22Rv1 (cell line): ENCODE results near the gene NFATC2.

Experiments
- ZFX ChIP-seq: fragments of 450-650 bp; IDR thresholded peaks from 2 replicates; pipeline ENCODE4 v1.6.1; 2017; ENCODE audit warnings: antibody characterized with exemption, borderline replicate concordance
- TF ChIP-seq, protein P1 (sequence below): fragments of 450-650 bp; IDR thresholded peaks from 2 replicates; pipeline ENCODE4 v1.5.1; 2017; ENCODE audit warnings: mild to moderate bottlenecking

DNA sequence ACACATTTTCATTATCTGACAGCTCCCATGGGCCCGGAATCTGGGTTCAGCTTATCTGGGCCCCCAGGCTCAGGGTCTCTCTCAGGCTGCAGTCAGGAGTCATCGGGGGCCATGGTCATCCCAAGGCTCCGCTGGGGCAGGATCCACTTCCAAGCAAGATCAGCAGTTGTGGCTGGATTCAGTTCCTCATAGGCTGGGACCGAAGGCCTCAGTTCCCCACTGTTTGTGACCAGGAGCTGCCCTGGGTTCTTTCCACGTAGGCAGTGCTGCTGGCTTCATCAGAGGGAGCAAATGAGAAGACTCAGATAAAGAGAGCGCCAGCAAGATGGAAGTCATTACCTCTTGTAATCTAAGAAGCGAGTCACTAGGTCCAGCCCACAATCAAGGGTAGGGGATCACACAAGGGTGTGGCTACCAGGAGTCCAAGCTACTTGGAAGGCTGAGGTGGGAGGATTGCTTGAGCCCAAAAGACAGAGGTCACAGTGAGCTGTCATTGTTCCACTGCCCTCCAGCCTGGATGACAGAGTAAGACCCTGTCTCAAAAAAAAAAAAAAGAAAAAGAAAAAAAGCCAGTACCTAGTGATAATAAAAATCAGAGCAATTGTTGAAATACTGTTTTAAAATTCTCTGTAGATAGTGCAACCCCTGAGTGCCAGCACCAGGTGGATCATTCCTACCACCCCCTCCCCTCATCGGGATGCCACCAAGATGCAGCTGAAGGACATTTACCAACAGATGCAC, 162.7 kb downstream of the NFATC2 start:
- TF ChIP-seq, protein P1, sequence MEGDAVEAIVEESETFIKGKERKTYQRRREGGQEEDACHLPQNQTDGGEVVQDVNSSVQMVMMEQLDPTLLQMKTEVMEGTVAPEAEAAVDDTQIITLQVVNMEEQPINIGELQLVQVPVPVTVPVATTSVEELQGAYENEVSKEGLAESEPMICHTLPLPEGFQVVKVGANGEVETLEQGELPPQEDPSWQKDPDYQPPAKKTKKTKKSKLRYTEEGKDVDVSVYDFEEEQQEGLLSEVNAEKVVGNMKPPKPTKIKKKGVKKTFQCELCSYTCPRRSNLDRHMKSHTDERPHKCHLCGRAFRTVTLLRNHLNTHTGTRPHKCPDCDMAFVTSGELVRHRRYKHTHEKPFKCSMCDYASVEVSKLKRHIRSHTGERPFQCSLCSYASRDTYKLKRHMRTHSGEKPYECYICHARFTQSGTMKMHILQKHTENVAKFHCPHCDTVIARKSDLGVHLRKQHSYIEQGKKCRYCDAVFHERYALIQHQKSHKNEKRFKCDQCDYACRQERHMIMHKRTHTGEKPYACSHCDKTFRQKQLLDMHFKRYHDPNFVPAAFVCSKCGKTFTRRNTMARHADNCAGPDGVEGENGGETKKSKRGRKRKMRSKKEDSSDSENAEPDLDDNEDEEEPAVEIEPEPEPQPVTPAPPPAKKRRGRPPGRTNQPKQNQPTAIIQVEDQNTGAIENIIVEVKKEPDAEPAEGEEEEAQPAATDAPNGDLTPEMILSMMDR: no peak
- no peak for TF ChIP-seq ZFX
